ENCODE measurements around the gene GET4. TPM values are rescaled to one million over a fixed set of nuclear protein-coding genes. Genes with fewer than 3 reads are reported as not detected.

The GET4 gene
- total RNA-seq, 1 donor from 2014 or later, result 44.5 TPM

DNA sequence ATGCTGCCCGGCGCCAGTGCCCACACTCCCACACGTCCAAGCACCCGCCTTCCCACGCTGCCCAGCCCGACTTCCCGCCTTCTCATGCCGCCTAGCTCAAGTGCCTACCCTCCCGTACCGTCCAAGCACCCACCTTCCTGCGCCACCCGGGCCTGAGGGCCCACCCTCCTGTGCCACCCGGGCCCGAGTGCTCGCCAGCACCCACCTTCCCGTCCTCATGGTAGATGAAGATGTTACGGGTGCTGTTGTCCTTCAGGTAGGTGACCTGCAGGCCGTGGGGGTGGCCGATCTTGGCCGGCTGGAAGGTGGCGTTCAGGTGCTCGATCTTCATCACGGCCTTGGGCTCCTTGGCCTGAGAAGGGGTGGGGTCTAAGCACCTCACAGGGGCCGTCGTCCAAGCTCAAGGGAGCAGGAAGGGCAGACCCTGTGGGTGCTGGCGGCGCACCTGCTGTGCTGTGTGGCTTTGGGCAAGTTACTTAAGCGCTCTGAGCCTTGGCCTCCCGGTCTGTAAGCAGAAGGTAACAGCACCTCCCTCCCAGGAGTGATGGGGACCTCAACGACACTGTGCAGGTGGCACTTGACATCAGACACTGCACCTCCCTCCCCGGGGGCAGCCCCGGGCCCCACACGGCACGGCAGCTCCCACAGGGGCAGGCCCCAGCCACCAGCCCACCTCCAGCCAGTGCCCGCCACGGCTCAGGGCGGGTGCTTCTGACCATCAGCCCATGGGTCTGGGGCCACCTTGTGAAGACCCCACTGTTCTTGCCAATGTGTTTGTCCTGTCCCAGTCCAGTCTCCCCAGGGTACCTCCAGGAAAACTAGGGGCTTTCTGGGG is 27.8 kb downstream of the GET4 start:
- H3K27me3 ChIP-seq (ENCODE audit: control insufficient read depth, insufficient read depth, low read length), result no peaks in the 10 kb centered on the region
- TF ChIP-seq, protein P1, sequence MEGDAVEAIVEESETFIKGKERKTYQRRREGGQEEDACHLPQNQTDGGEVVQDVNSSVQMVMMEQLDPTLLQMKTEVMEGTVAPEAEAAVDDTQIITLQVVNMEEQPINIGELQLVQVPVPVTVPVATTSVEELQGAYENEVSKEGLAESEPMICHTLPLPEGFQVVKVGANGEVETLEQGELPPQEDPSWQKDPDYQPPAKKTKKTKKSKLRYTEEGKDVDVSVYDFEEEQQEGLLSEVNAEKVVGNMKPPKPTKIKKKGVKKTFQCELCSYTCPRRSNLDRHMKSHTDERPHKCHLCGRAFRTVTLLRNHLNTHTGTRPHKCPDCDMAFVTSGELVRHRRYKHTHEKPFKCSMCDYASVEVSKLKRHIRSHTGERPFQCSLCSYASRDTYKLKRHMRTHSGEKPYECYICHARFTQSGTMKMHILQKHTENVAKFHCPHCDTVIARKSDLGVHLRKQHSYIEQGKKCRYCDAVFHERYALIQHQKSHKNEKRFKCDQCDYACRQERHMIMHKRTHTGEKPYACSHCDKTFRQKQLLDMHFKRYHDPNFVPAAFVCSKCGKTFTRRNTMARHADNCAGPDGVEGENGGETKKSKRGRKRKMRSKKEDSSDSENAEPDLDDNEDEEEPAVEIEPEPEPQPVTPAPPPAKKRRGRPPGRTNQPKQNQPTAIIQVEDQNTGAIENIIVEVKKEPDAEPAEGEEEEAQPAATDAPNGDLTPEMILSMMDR (IDR thresholded peaks at IDR 0.05; ENCODE audit: insufficient read depth, low read length, severe bottlenecking), result no peak
- FAIRE-seq, result no peak
- DNase-seq (ENCODE audit: low read depth), result no peak
- H3K4me3 ChIP-seq (ENCODE audit: low read depth, low read length), result no peak overlapping the region
- H3K36me3 ChIP-seq (ENCODE audit: control insufficient read depth, insufficient read depth, low read length), result no peaks in the 10 kb centered on the region

DNA sequence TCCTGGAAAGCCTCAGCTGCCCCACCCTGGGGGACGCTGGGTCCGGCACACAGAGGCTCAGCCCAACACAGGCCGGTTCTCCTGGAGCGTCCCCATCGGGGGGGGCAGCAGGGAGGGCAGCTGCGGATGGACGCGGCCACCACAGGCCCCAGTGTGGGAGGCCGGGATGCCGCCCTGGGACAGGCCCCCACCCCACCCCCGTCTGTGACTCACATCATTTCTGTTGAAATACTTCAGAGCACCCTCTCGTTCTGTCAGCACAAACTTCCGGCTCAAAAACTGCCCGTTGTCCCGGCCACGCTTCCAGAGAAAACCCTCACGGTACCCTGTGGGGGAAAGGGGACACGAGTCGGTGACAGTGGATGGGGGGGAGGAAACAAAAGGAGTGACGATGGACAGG is 28.5 kb downstream of the GET4 start:
- DNase-seq (ENCODE audit: low read depth), result no peak
- no peak for FAIRE-seq
- TF ChIP-seq, protein P1 (IDR thresholded peaks at IDR 0.05; ENCODE audit: insufficient read depth, low read length, severe bottlenecking), result no peak

DNA sequence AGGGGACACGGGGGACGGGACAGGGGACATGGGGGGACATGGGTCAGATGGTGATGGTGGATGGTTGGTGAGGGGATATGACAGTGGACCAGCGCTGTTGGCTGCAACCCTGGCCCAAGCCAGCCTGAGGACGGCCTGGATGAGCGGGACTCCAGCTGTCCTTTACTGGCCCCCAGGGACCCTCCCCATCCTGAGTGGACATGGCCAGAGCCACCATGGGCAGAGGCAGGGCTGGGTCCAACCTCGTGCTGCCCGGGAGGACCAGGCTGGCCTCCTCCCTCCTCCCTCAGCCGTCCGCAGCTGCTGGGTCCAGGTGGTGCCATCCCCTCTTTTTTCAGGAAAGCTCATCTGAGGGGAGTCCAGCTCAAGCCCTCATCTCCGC is 30.4 kb downstream of the GET4 start:
- TF ChIP-seq, protein P1 (IDR thresholded peaks at IDR 0.05; ENCODE audit: insufficient read depth, low read length, severe bottlenecking), result no peak
- Histone ChIP-seq H3K27me3 (ENCODE audit: control insufficient read depth, insufficient read depth, low read length) (no peaks in the 10 kb centered on the region), H3K4me3 (ENCODE audit: low read depth, low read length) (no peak overlapping the region), H3K36me3 (ENCODE audit: control insufficient read depth, insufficient read depth, low read length) (no peaks in the 10 kb centered on the region)
- DNase-seq (ENCODE audit: low read depth) (no peak), FAIRE-seq (no peak)

More for the DNA sequence above, 28.5 kb downstream of the GET4 start:
- no peak overlapping the region for H3K4me3 ChIP-seq (ENCODE audit: low read depth, low read length)
- H3K27me3 ChIP-seq (ENCODE audit: control insufficient read depth, insufficient read depth, low read length), result no peaks in the 10 kb centered on the region
- H3K36me3 ChIP-seq (ENCODE audit: control insufficient read depth, insufficient read depth, low read length), result no peaks in the 10 kb centered on the region

DNA sequence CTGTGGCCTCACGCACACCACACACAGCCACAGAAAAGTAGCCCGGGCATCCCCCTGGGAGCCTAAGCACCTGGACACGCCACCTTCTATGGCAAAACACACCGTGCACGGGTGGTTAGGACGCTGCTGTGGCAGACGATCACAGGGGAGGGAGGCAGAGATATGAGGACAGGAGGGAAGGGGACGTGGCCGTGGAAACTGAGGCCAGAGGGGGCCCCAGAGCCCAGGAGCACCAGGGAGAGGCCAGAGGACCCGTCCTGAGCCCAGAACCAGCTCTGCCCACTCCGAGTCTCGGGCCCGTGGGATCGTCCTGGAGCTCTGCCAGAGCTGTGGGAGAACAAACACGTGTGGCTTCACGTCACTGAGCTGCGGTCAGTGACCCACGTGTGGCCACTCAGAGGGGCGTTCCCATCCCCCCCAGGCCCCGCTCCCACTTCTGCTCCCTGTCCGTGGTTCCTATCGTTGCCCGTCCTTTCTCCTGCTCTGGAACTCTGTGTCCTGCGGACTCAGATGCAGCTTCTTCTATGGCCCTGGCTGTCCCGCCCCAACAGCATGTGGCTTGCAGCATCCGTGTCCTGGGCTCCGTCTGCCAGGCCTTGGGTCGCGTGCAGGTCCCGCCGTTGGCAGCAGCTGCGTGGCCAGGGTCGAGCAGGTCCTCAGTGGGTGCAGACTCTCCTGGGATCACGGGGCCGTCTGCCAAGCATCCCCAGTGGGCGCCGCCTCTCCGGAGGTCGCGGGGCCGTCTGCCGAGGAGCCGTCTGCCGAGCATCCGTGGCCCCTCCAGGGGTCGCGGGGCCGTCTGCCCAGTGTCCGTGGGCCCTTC is 31.0 kb downstream of the GET4 start:
- DNase-seq (ENCODE audit: low read depth), result no peak
- no peak overlapping the region for H3K4me3 ChIP-seq (ENCODE audit: low read depth, low read length)
- no peak for FAIRE-seq

DNA sequence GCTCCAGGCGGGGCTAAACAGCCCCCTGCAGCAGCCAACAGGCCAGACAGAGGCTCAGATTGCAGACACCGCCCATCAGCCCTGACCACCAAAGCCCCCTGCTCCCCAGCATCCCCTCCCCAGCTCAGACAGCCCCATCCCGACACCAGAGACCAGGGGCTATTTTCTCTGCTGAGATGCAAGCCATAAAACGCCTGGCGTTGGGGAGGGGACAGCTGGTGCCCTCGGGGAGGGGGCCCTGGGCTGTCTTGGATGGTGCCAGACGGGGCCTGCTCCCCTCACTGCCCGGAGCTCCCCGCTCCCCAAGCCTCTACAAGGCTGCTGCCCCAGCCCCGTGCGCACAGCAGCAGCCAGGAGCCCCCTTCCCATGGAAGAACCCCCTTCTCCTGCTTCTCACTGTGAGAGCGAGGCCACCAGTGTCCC is 31.8 kb downstream of the GET4 start:
- no peak for FAIRE-seq
- DNase-seq (ENCODE audit: low read depth), result no peak
- Histone ChIP-seq H3K36me3 (ENCODE audit: control insufficient read depth, insufficient read depth, low read length) (no peaks in the 10 kb centered on the region), H3K4me3 (ENCODE audit: low read depth, low read length) (no peak overlapping the region), H3K27me3 (ENCODE audit: control insufficient read depth, insufficient read depth, low read length) (no peaks in the 10 kb centered on the region)
- TF ChIP-seq, protein P1 (IDR thresholded peaks at IDR 0.05; ENCODE audit: insufficient read depth, low read length, severe bottlenecking), result no peak

More for the DNA sequence above, 31.0 kb downstream of the GET4 start:
- H3K36me3 ChIP-seq (ENCODE audit: control insufficient read depth, insufficient read depth, low read length), result no peaks in the 10 kb centered on the region
- TF ChIP-seq, protein P1 (IDR thresholded peaks at IDR 0.05; ENCODE audit: insufficient read depth, low read length, severe bottlenecking), result no peak
- no peaks in the 10 kb centered on the region for H3K27me3 ChIP-seq (ENCODE audit: control insufficient read depth, insufficient read depth, low read length)
